Measurements from ENCODE around the gene SHH. TPM values are rescaled to one million over a fixed set of nuclear protein-coding genes. Genes with fewer than 3 reads are reported as not detected.

The SHH gene
- total RNA-seq, 4 donors from 2014 or later, result not detected

- no peaks in the 10 kb centered on the region for H3K36me3 ChIP-seq
- TF ChIP-seq POLR2A (IDR thresholded peaks at IDR 0.05), result no peak
- TF ChIP-seq CTCF (IDR thresholded peaks at IDR 0.05), result no peak
- no peak overlapping the region for H3K4me3 ChIP-seq
- no peaks in the 10 kb centered on the region for H3K9me3 ChIP-seq
- DNase-seq, result no peak
- peaks cover 0 to 16% (median 0%) of the 10 kb centered on the region in 3 donors for H3K4me1 ChIP-seq
- H3K27ac ChIP-seq, result no peak overlapping the region
- H3K27me3 ChIP-seq, result peaks cover 0 to 42% (median 0%) of the 10 kb centered on the region in 4 donors
- intact Hi-C loops (cut with DNase I), result no loop called here
- WGBS, 2 donors, result 71 to 86% methylated on average over 2 to 3 of the region's 4 CpGs
These were observed 18.5 kb downstream of the SHH start for GRCh38 chr7:155793720-155794119.

- Histone ChIP-seq H3K36me3 (no peaks in the 10 kb centered on the region), H3K27me3 (peaks cover 0 to 36% (median 0%) of the 10 kb centered on the region in 4 donors), H3K4me1 (peaks cover 0 to 19% (median 0%) of the 10 kb centered on the region in 3 donors), H3K27ac (no peak overlapping the region), H3K4me3 (no peak overlapping the region), H3K9me3 (no peaks in the 10 kb centered on the region)
- DNase-seq, result no peak
- no peak for TF ChIP-seq POLR2A (IDR thresholded peaks at IDR 0.05)
- no peak for TF ChIP-seq CTCF (IDR thresholded peaks at IDR 0.05)
- intact Hi-C loops (cut with DNase I), result no loop called here
- WGBS, 2 donors, result 79% methylated on average over 11 of the region's 11 CpGs
These were observed 19.2 kb downstream of the SHH start for GRCh38 chr7:155792999-155793560.

GRCh38 chr7:155792315-155792960, 19.8 kb downstream of the SHH start:
- TF ChIP-seq CTCF (IDR thresholded peaks at IDR 0.05), result no peak
- TF ChIP-seq POLR2A (IDR thresholded peaks at IDR 0.05), result no peak
- no peaks in the 10 kb centered on the region for H3K9me3 ChIP-seq
- 87% methylated on average over 12 to 13 of the region's 14 CpGs for WGBS, 2 donors
- DNase-seq, result no peak
- H3K4me1 ChIP-seq, result peaks cover 3 to 25% (median 5%) of the 10 kb centered on the region in 3 donors
- intact Hi-C loops (cut with DNase I), result no loop called here
- no peak overlapping the region for H3K27ac ChIP-seq
- peaks cover 0 to 35% (median 0%) of the 10 kb centered on the region in 4 donors for H3K27me3 ChIP-seq
- H3K4me3 ChIP-seq, result no peak overlapping the region
- H3K36me3 ChIP-seq, result no peaks in the 10 kb centered on the region

DNA sequence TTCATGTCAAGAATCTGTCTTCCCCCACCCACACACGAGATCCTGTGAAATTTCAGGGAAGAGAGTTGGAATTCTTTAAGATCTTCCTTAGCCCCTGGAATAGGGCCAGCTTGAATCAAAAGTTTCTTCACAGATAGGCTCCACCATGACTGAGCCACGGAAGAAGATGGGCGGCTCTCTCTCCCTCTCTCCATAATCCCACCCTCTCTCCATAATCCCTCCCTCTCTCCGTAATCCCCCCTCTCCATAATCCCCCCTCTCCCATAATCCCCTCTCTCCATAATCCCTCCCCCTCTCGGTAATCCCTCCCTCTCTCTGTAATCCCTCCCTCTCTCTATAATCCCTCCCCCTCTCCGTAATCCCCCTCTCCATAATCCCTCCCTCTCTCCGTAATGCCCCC, 20.4 kb downstream of the SHH start:
- no peak for TF ChIP-seq POLR2A (IDR thresholded peaks at IDR 0.05)
- no peak for TF ChIP-seq CTCF (IDR thresholded peaks at IDR 0.05)
- H3K36me3 ChIP-seq, result no peaks in the 10 kb centered on the region
- peaks cover 0 to 35% (median 0%) of the 10 kb centered on the region in 4 donors for H3K27me3 ChIP-seq
- no peak for DNase-seq
- H3K4me3 ChIP-seq, result no peak overlapping the region
- no peak overlapping the region for H3K27ac ChIP-seq
- intact Hi-C loops (cut with DNase I), result no loop called here
- H3K4me1 ChIP-seq, result peaks cover 3 to 25% (median 11%) of the 10 kb centered on the region in 3 donors
- WGBS, 2 donors, result 70 to 73% methylated on average over 6 of the region's 7 CpGs
- no peaks in the 10 kb centered on the region for H3K9me3 ChIP-seq

GRCh38 chr7:155791214-155791737, 21.0 kb downstream of the SHH start:
- no peak for DNase-seq

More at GRCh38 chr7:155791214-155791737, 21.0 kb downstream of the SHH start:
- peaks cover 0 to 35% (median 0%) of the 10 kb centered on the region in 4 donors for H3K27me3 ChIP-seq
- no peak overlapping the region for H3K4me3 ChIP-seq
- 75 to 86% methylated on average over 17 of the region's 19 CpGs for WGBS, 2 donors
- no peaks in the 10 kb centered on the region for H3K36me3 ChIP-seq
- no peaks in the 10 kb centered on the region for H3K9me3 ChIP-seq
- TF ChIP-seq POLR2A (IDR thresholded peaks at IDR 0.05) (no peak), CTCF (IDR thresholded peaks at IDR 0.05) (no peak)
- H3K27ac ChIP-seq, result no peak overlapping the region
- intact Hi-C loops (cut with DNase I), result no loop called here
- H3K4me1 ChIP-seq, result peaks cover 3 to 24% (median 13%) of the 10 kb centered on the region in 3 donors
